ENCODE results near the gene PANX2. TPM values are rescaled to one million over a fixed set of nuclear protein-coding genes. Genes with fewer than 3 reads are reported as not detected.
A peak's percentile ranks its signal among the peaks of the same experiment; 100 is the strongest.
"Not testable (repeated sequence)": the region's sequence is repeated elsewhere in the genome, so short reads cannot be mapped to it uniquely, and the experiment has no call there.

The PANX2 gene
- total RNA-seq, 1 donor from 2014 or later = 0.88 TPM

DNA sequence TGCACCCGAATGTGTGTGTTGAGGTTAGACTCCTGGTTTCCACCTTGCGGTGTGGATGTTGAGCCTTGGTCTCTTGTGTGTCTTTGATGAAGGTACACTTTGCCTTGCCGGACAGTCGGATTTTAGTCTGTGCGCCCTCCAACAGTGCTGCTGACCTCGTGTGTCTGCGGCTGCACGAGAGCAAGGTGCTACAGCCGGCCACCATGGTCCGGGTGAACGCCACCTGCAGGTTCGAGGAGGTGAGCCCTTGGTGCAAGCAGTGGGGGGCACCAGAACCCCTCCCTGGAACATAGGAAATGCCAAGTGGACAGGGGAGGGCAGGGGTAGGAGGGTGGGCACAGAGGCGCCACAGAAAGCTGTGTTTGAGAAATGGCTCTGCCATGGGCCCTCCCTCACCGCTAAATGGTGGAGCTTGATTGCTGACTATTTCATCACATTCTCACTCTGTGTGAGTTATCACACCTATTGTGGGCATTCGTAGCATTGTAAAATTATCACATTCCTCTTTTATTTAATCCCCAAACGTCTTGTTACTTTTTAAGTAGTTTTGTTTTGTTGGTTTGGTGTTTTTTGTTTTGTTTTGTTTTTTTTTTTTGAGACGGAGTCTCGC lies 26.4 kb upstream of the PANX2 start:
- Histone ChIP-seq H2AFZ (replicated peaks) (no peak overlapping the region), H3K36me3 (no peaks in the 10 kb centered on the region), H3K79me2 (ENCODE audit: low read depth) (no peaks in the 10 kb centered on the region), H3F3A (ENCODE audit: low read depth) (no peaks in the 10 kb centered on the region), H3K4me1 (peaks cover 3% of the 10 kb centered on the region), H3K9me3 (ENCODE audit: low read depth) (no peaks in the 10 kb centered on the region), H3K4me2 (no peak overlapping the region), H3K27ac (no peak overlapping the region), H4K20me1 (ENCODE audit: low read depth) (no peaks in the 10 kb centered on the region), H3K27me3 (no peaks in the 10 kb centered on the region), H3K4me3 (no peak overlapping the region), H3K9ac (no peak overlapping the region)
- DNase-seq (ENCODE audit: low spot score) = no peak
- no peaks in the 10 kb centered on the region for H3K9me3 Mint-ChIP-seq
- no peak overlapping the region for H3K4me3 Mint-ChIP-seq
- H3K27me3 Mint-ChIP-seq (ENCODE audit: insufficient read depth, low read depth) = peaks cover 7% of the 10 kb centered on the region
- H3K27ac Mint-ChIP-seq = no peak overlapping the region
- no peaks in the 10 kb centered on the region for H3K36me3 Mint-ChIP-seq
- TF ChIP-seq CTCF (IDR thresholded peaks at IDR 0.05) (no peak), EZH2 (IDR thresholded peaks at IDR 0.05) (no peak)
- H3K4me1 Mint-ChIP-seq = peaks cover 23% of the 10 kb centered on the region

GRCh38 chr22:50145721-50146438 lies 24.7 kb upstream of the PANX2 start:
- no peak overlapping the region for H3K27ac ChIP-seq
- H3K9me3 ChIP-seq (ENCODE audit: low read depth) = no peaks in the 10 kb centered on the region
- peaks cover 3% of the 10 kb centered on the region for H3K4me1 ChIP-seq
- Mint-ChIP-seq H3K4me3 (peak overlapping the region; percentile 64), H3K27me3 (ENCODE audit: insufficient read depth, low read depth) (peaks cover 13% of the 10 kb centered on the region), H3K27ac (no peak overlapping the region), H3K9me3 (no peaks in the 10 kb centered on the region), H3K4me1 (peaks cover 23% of the 10 kb centered on the region), H3K36me3 (no peaks in the 10 kb centered on the region)
- H3K4me3 ChIP-seq = no peak overlapping the region
- no peak overlapping the region for H3K9ac ChIP-seq
- H4K20me1 ChIP-seq (ENCODE audit: low read depth) = no peaks in the 10 kb centered on the region
- H3K79me2 ChIP-seq (ENCODE audit: low read depth) = no peaks in the 10 kb centered on the region
- H3K27me3 ChIP-seq = peaks cover 10% of the 10 kb centered on the region
- no peak for DNase-seq (ENCODE audit: low spot score)
- no peaks in the 10 kb centered on the region for H3F3A ChIP-seq (ENCODE audit: low read depth)
- no peak for TF ChIP-seq EZH2phosphoT487 (IDR thresholded peaks at IDR 0.05)
- no peak for TF ChIP-seq EZH2 (IDR thresholded peaks at IDR 0.05)
- no peak for TF ChIP-seq CTCF (IDR thresholded peaks at IDR 0.05)
- H2AFZ ChIP-seq (replicated peaks) = no peak overlapping the region
- H3K4me2 ChIP-seq = no peak overlapping the region
- no peaks in the 10 kb centered on the region for H3K36me3 ChIP-seq

DNA sequence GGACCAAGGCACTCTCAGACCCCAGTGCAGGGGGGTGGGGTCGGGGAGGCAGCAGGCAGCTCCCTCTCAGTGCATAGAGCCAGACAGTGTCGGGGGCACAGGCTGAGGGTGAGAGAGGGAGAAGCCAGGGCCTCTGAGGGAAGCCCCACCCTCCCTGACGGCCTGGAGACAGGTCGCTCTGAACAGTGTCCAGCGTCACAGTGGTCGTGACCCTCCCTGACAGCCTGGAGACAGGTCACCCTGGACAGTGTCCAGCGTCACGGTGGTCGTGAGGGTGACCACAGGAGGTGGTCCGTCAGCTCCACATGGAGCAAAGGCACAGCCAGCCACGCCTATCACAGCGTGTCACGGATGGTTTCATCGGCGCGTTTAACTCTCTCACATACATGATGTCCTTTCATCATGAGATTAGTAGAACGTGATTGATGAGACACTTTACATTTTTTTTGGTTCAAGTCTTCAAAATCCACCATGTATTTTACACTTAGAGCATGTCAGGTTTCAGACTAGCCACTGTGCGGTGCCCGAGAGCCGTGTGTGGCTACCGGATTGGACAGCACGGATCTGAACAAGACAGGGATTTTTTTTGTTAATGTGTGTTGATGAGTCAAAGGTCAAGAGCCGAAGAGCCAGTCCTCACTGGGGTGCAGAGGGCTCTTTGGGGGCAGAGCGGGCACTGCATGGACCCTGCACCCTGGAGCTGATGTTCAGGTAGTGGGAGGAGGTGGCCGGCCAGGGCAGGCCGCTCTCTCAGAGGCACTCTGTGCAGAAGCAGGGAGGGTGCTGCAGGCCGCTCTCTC lies 23.9 kb upstream of the PANX2 start:
- H3F3A ChIP-seq (ENCODE audit: low read depth) = no peaks in the 10 kb centered on the region
- no peaks in the 10 kb centered on the region for H3K79me2 ChIP-seq (ENCODE audit: low read depth)
- H3K9me3 ChIP-seq (ENCODE audit: low read depth) = no peaks in the 10 kb centered on the region
- no peak overlapping the region for H3K27ac ChIP-seq
- Mint-ChIP-seq H3K27me3 (ENCODE audit: insufficient read depth, low read depth) (peaks cover 13% of the 10 kb centered on the region), H3K9me3 (no peaks in the 10 kb centered on the region), H3K4me3 (peak overlapping the region; percentile 35), H3K4me1 (peaks cover 25% of the 10 kb centered on the region), H3K36me3 (no peaks in the 10 kb centered on the region), H3K27ac (peak overlapping the region; percentile 29)
- H4K20me1 ChIP-seq (ENCODE audit: low read depth) = no peaks in the 10 kb centered on the region
- no peak overlapping the region for H3K4me3 ChIP-seq
- no peaks in the 10 kb centered on the region for H3K36me3 ChIP-seq
- TF ChIP-seq CTCF (IDR thresholded peaks at IDR 0.05) (peak; percentile 43), EZH2 (IDR thresholded peaks at IDR 0.05) (no peak), EZH2phosphoT487 (IDR thresholded peaks at IDR 0.05) (no peak)
- no peak overlapping the region for H3K9ac ChIP-seq
- no peak overlapping the region for H2AFZ ChIP-seq (replicated peaks)
- peak; percentile 40 for DNase-seq (ENCODE audit: low spot score)
- peaks cover 3% of the 10 kb centered on the region for H3K4me1 ChIP-seq
- no peak overlapping the region for H3K4me2 ChIP-seq
- peaks cover 10% of the 10 kb centered on the region for H3K27me3 ChIP-seq

- H4K20me1 ChIP-seq (ENCODE audit: low read depth); H2AFZ ChIP-seq (replicated peaks); H3K36me3 Mint-ChIP-seq: not testable (repeated sequence)
Measured at GRCh38 chr22:50147258-50148165, 23.0 kb upstream of the PANX2 start.

More at GRCh38 chr22:50147258-50148165, 23.0 kb upstream of the PANX2 start:
- H3K4me3 Mint-ChIP-seq; H3K9me3 Mint-ChIP-seq; H3K9me3 ChIP-seq (ENCODE audit: low read depth); H3K4me2 ChIP-seq; H3F3A ChIP-seq (ENCODE audit: low read depth); H3K4me3 ChIP-seq; H3K27ac ChIP-seq; H3K27ac Mint-ChIP-seq; H3K4me1 ChIP-seq; H3K9ac ChIP-seq; H3K36me3 ChIP-seq; DNase-seq (ENCODE audit: low spot score); H3K79me2 ChIP-seq (ENCODE audit: low read depth): not testable (repeated sequence)
- H3K27me3 ChIP-seq = peaks cover 10% of the 10 kb centered on the region
- peaks cover 21% of the 10 kb centered on the region for H3K4me1 Mint-ChIP-seq
- H3K27me3 Mint-ChIP-seq (ENCODE audit: insufficient read depth, low read depth) = peaks cover 13% of the 10 kb centered on the region

All from neural progenitor cell (in vitro differentiated cells).